IMR-90 (cell line): ENCODE data around the gene TRPC6. TPM values are rescaled to one million over a fixed set of nuclear protein-coding genes. Genes with fewer than 3 reads are reported as not detected.
A peak's percentile ranks its signal among the peaks of the same experiment; 100 is the strongest.

Source experiments
- ATAC-seq: fragments of 200-7000 bp; cut with Tn5 transposase; 2 replicates; pipeline ENCODE4 v1.9.1; 2020; ENCODE audit warnings: low read depth, mild to moderate bottlenecking, moderate library complexity
- BruUV-seq: library from RNA; stranded (reverse); fragments of 400-500 nt; replicated peaks from 2 replicates; lab custom pipeline; 2021; lab: Mats Ljungman, UMichigan
- CTCF ChIA-PET: fragments of 300-600 bp; formaldehyde crosslinking; extraction: SDS; loops from one replicate; lab custom pipeline; 2021; ENCODE audit warnings: antibody characterized with exemption; lab: Yijun Ruan, JAX
- POLR2A ChIA-PET: fragments of 300-600 bp; sonication (Branson Sonifier 250); formaldehyde crosslinking; loops from one replicate; lab custom pipeline; 2022; ENCODE audit warnings: antibody characterized with exemption; ENCODE audit not compliant: unreplicated experiment; lab: Charles Lee
- DNase-seq: peaks from one replicate; pipeline ENCODE4 v3.0.0; 2013
- H2AFZ ChIP-seq: replicated peaks from 2 replicates; pipeline ENCODE3; 2013; ENCODE audit warnings: low read length, mild to moderate bottlenecking; ENCODE audit not compliant: poor library complexity
- H2AK5ac ChIP-seq: 2 replicates; pipeline ENCODE4 v1.6.1; 2013; ENCODE audit warnings: low read depth, low read length, inconsistent platforms
- H2AK9ac ChIP-seq: replicated peaks from 2 replicates; pipeline ENCODE3; 2013; ENCODE audit warnings: mild to moderate bottlenecking, low read depth, low read length, moderate library complexity; ENCODE audit not compliant: poor library complexity
- H2BK120ac ChIP-seq: 2 replicates; pipeline ENCODE4 v1.6.1; 2013; ENCODE audit warnings: low read depth, low read length, inconsistent platforms
- H2BK15ac ChIP-seq: 3 replicates; pipeline ENCODE4 v1.6.1; 2013; ENCODE audit warnings: low read depth, low read length, inconsistent platforms
- H2BK20ac ChIP-seq: 2 replicates; pipeline ENCODE4 v1.6.1; 2013; ENCODE audit warnings: low read depth, mild to moderate bottlenecking, inconsistent platforms, low read length, moderate library complexity
- H2BK5ac ChIP-seq: 2 replicates; pipeline ENCODE4 v1.6.1; 2013; ENCODE audit warnings: mild to moderate bottlenecking, low read depth, low read length, inconsistent platforms; ENCODE audit not compliant: poor library complexity, severe bottlenecking
- H3K14ac ChIP-seq: replicated peaks from 2 replicates; pipeline ENCODE4 v1.6.1; 2013; ENCODE audit warnings: low read depth, low read length, inconsistent platforms
- H3K18ac ChIP-seq: 2 replicates; pipeline ENCODE4 v1.6.1; 2013; ENCODE audit warnings: low read depth, low read length, control low read depth
- H3K23ac ChIP-seq: 2 replicates; pipeline ENCODE4 v1.6.1; 2013; ENCODE audit warnings: low read depth, low read length, inconsistent platforms
- H3K27ac ChIP-seq: 2 replicates; pipeline ENCODE4 v1.5.1; 2013; ENCODE audit warnings: mild to moderate bottlenecking, control low read depth, low read length; ENCODE audit not compliant: insufficient read depth
- H3K27me3 ChIP-seq: 2 replicates; pipeline ENCODE4 v1.6.1; 2013; ENCODE audit warnings: low read length; ENCODE audit not compliant: control insufficient read depth, insufficient read depth
- H3K36me3 ChIP-seq: 2 replicates; pipeline ENCODE4 v1.6.1; 2013; ENCODE audit warnings: low read length, mixed read lengths; ENCODE audit not compliant: control insufficient read depth, insufficient read depth
- H3K4ac ChIP-seq: 2 replicates; pipeline ENCODE4 v1.6.1; 2013; ENCODE audit warnings: low read depth, low read length, inconsistent platforms
- H3K4me1 ChIP-seq: 2 replicates; pipeline ENCODE4 v1.6.1; 2013; ENCODE audit warnings: low read length, mixed read lengths; ENCODE audit not compliant: control insufficient read depth, insufficient read depth
- H3K4me2 ChIP-seq: 2 replicates; pipeline ENCODE4 v1.6.1; 2013; ENCODE audit warnings: low read depth, mild to moderate bottlenecking, control low read depth, low read length, moderate library complexity
- H3K4me3 ChIP-seq: 2 replicates; pipeline ENCODE4 v1.5.1; 2013; ENCODE audit warnings: low read depth, mild to moderate bottlenecking, control low read depth, low read length, moderate library complexity; ENCODE audit not compliant: insufficient read depth
- H3K56ac ChIP-seq: 2 replicates; pipeline ENCODE4 v1.6.1; 2013; ENCODE audit warnings: low read length, inconsistent platforms; ENCODE audit not compliant: insufficient read depth; ENCODE audit errors: extremely low read depth
- H3K79me1 ChIP-seq, 2 experiments: 2 replicates each; pipeline ENCODE4 v1.6.1; 2013; ENCODE audit warnings: low read length in 2 of 2, inconsistent platforms in 1 of 2, low read depth in 1 of 2
- H3K9ac ChIP-seq: 2 replicates; pipeline ENCODE4 v1.6.1; 2013; ENCODE audit warnings: low read depth, low read length, control low read depth
- H3K9me1 ChIP-seq: 2 replicates; pipeline ENCODE4 v1.6.1; 2013; ENCODE audit warnings: low read length, inconsistent platforms; ENCODE audit not compliant: insufficient read depth
- H3K9me3 ChIP-seq: 2 replicates; pipeline ENCODE4 v1.6.1; 2013; ENCODE audit warnings: low read length; ENCODE audit not compliant: control insufficient read depth, insufficient read depth
- H4K20me1 ChIP-seq: 2 replicates; pipeline ENCODE4 v1.6.1; 2013; ENCODE audit warnings: low read length, inconsistent platforms; ENCODE audit not compliant: insufficient read depth
- H4K5ac ChIP-seq: 2 replicates; pipeline ENCODE4 v1.6.1; 2013; ENCODE audit warnings: mild to moderate bottlenecking, low read depth, low read length, control low read depth
- H4K8ac ChIP-seq, 2 experiments: 2 replicates each; pipeline ENCODE4 v1.6.1; 2013; ENCODE audit warnings: low read depth in 2 of 2, low read length in 2 of 2, control low read depth in 1 of 2, inconsistent platforms in 1 of 2
- H4K91ac ChIP-seq: 2 replicates; pipeline ENCODE4 v1.6.1; 2013; ENCODE audit warnings: low read depth, low read length, inconsistent platforms; ENCODE audit not compliant: insufficient read depth
- BHLHE40 ChIP-seq: fragments of 150-350 bp; IDR thresholded peaks from 2 replicates; pipeline ENCODE4 v1.6.1; 2016; ENCODE audit warnings: mild to moderate bottlenecking, low read depth, low read length
- CEBPB ChIP-seq: IDR thresholded peaks from 2 replicates; pipeline ENCODE4 v1.6.1; 2012; ENCODE audit warnings: low read depth, low read length, improper control_type of control experiment
- CHD1 ChIP-seq: IDR thresholded peaks from 2 replicates; pipeline ENCODE4 v1.6.1; 2012; ENCODE audit warnings: low read depth, low read length, improper control_type of control experiment
- CTCF ChIP-seq: conservative IDR thresholded peaks from 2 replicates; pipeline ENCODE4 v1.5.1; 2012; ENCODE audit warnings: mild to moderate bottlenecking, low read depth, low read length, improper control_type of control experiment
- ELK1 ChIP-seq: fragments of 150-350 bp; IDR thresholded peaks from 2 replicates; pipeline ENCODE4 v1.6.1; 2016; ENCODE audit warnings: low read depth, mild to moderate bottlenecking, low read length, moderate library complexity, borderline replicate concordance
- FOS ChIP-seq: fragments of 150-350 bp; IDR thresholded peaks from 2 replicates; pipeline ENCODE4 v1.6.1; 2016; ENCODE audit warnings: low read depth, low read length
- MAFK ChIP-seq: IDR thresholded peaks from 2 replicates; pipeline ENCODE4 v1.6.1; 2012; ENCODE audit warnings: low read depth, low read length, improper control_type of control experiment
- MAZ ChIP-seq: IDR thresholded peaks from 2 replicates; pipeline ENCODE4 v1.6.1; 2012; ENCODE audit warnings: low read depth, mild to moderate bottlenecking, low read length, improper control_type of control experiment, moderate library complexity, borderline replicate concordance
- MXI1 ChIP-seq: IDR thresholded peaks from 2 replicates; pipeline ENCODE4 v1.6.1; 2012; ENCODE audit warnings: low read depth, mild to moderate bottlenecking, low read length, moderate library complexity, borderline replicate concordance
- NFE2L2 ChIP-seq: fragments of 150-350 bp; IDR thresholded peaks from 2 replicates; pipeline ENCODE4 v1.6.1; 2016; ENCODE audit warnings: low read depth, mild to moderate bottlenecking, low read length
- POLR2A ChIP-seq: IDR thresholded peaks from 2 replicates; pipeline ENCODE4 v1.6.1; 2012; ENCODE audit warnings: mild to moderate bottlenecking, low read depth, low read length
- RAD21 ChIP-seq: IDR thresholded peaks from 2 replicates; pipeline ENCODE4 v1.6.1; 2012; ENCODE audit warnings: low read length, improper control_type of control experiment
- RCOR1 ChIP-seq: IDR thresholded peaks from 2 replicates; pipeline ENCODE4 v1.6.1; 2012; ENCODE audit warnings: mild to moderate bottlenecking, low read length, improper control_type of control experiment; ENCODE audit not compliant: insufficient replicate concordance
- RFX5 ChIP-seq: IDR thresholded peaks from 2 replicates; pipeline ENCODE4 v1.8.0; 2012; ENCODE audit warnings: low read depth, mild to moderate bottlenecking, low read length, moderate library complexity
- SMC3 ChIP-seq: fragments of 150-350 bp; IDR thresholded peaks from 2 replicates; pipeline ENCODE4 v1.6.1; 2016; ENCODE audit warnings: low read depth, mild to moderate bottlenecking, antibody characterized with exemption, low read length, moderate library complexity
- USF2 ChIP-seq: fragments of 150-350 bp; IDR thresholded peaks from 2 replicates; pipeline ENCODE4 v1.6.1; 2017; ENCODE audit warnings: mild to moderate bottlenecking, antibody characterized with exemption, low read length, low read depth
- dilution Hi-C: fragments of 300-500 bp; cut with HindIII; formaldehyde crosslinking; loops from one replicate; pipeline ENCODE4 v1.14.3; 2018; ENCODE audit warnings: low sequenced_read_pairs; ENCODE audit not compliant: unreplicated experiment
- in situ Hi-C: fragments of 300-500 bp; cut with MboI; formaldehyde crosslinking; loops from 3 replicates; pipeline ENCODE4 v1.14.3; 2019; ENCODE audit warnings: low sequenced_read_pairs, inconsistent platforms, mixed read lengths
- intact Hi-C: fragments of 100-400 bp; cut with micrococcal nuclease; formaldehyde crosslinking; loops from 2 replicates; pipeline ENCODE4 v1.10.0; 2022
- polyA plus RNA-seq, 3 experiments: library from polyadenylated mRNA; depleted of rRNA; stranded (reverse); fragments of >200 nt; gene quantifications; 2 replicates each; pipeline ENCODE4 v1.2.3, GENCODE V29; 2012; ENCODE audit warnings: low replicate concordance in 1 of 3
- total RNA-seq: library from RNA; depleted of rRNA; stranded (reverse); fragments of >200 nt; gene quantifications from 2 replicates; pipeline ENCODE4 v1.2.3, GENCODE V29; 2012

TRPC6 gene
- total and polyA plus RNA-seq, 2 of the 4 experiments (the other 2 are of a cell fraction): 0.99 to 2.3 TPM

GRCh38 chr11:101576456-101576855 lies 7.4 kb downstream of the TRPC6 start:
- Histone ChIP-seq H2AK5ac (no peak overlapping the region), H2BK15ac (no peak overlapping the region), H3K79me1 (peaks cover 0 to 2% of the 10 kb centered on the region in 2 experiments; a peak in 2 of 4 replicates), H4K8ac (no peak overlapping the region), H3K14ac (no peak overlapping the region), H2AK9ac (no peak overlapping the region), H3K9me1 (0 out of 2 replicates have a peak, but pooled peaks cover 3% of the 10 kb centered on the region), H3K4me1 (peaks cover 5% of the 10 kb centered on the region), H3K23ac (no peak overlapping the region), H2AFZ (no peak overlapping the region), H3K4ac (no peak overlapping the region), H3K56ac (peak overlapping the region; percentile 27; the same call in 1 of the 2 replicates), H3K9me3 (0 out of 2 replicates have a peak, but pooled peaks cover 2% of the 10 kb centered on the region), H3K4me2 (no peak overlapping the region; the same call in 1 of the 2 replicates), H4K20me1 (no peaks in the 10 kb centered on the region), H4K91ac (no peak overlapping the region), H2BK20ac (no peak overlapping the region), H3K27me3 (no peaks in the 10 kb centered on the region), H4K5ac (no peak overlapping the region), H3K18ac (no peak overlapping the region), H3K27ac (no peak overlapping the region), H3K4me3 (no peak overlapping the region), H3K9ac (no peak overlapping the region), H3K36me3 (no peaks in the 10 kb centered on the region; the same call in 1 of the 2 replicates), H2BK5ac (no peak overlapping the region), H2BK120ac (no peak overlapping the region)
- dilution Hi-C loops: no loop called here
- ChIA-PET CTCF (interaction anchor here (0.6 kb wide), 1 partner anchor 447 kb away, joined by 3 read pairs; no protein-coding TSS in a partner anchor), POLR2A (no interaction called here)
- intact Hi-C loops: no loop called here
- TF ChIP-seq FOS: no peak
- no peak for TF ChIP-seq RAD21
- TF ChIP-seq RFX5: no peak
- TF ChIP-seq USF2: no peak
- no peak for TF ChIP-seq MAFK
- TF ChIP-seq POLR2A: no peak
- TF ChIP-seq CTCF: no peak
- TF ChIP-seq RCOR1: no peak
- TF ChIP-seq BHLHE40: no peak
- TF ChIP-seq CHD1: no peak
- no peak for TF ChIP-seq NFE2L2
- TF ChIP-seq MXI1: no peak
- TF ChIP-seq CEBPB: no peak
- no peak for TF ChIP-seq ELK1
- TF ChIP-seq SMC3: no peak
- no peak for TF ChIP-seq MAZ
- no peak for DNase-seq
- BruUV-seq: no TSS peak
- no peak for ATAC-seq
- in situ Hi-C loops: no loop called here
